Chondrocyte (in vitro differentiated cells): Measurements from ENCODE around the gene ATP8A1. TPM values are rescaled to one million over a fixed set of nuclear protein-coding genes. Genes with fewer than 3 reads are reported as not detected.

Source experiments
- DNase-seq: peaks from one replicate; pipeline ENCODE4 v3.0.0; 2021; ENCODE audit warnings: mixed read lengths, low spot score
- H3K27ac Mint-ChIP-seq: one replicate; pipeline ENCODE4 v1.8.0; 2021; ENCODE audit warnings: mild to moderate bottlenecking, moderate library complexity, mixed read lengths; ENCODE audit not compliant: unreplicated experiment
- H3K27me3 Mint-ChIP-seq: 2 replicates; pipeline ENCODE4 v1.8.0; 2021; ENCODE audit warnings: low read depth, mixed read lengths
- H3K36me3 Mint-ChIP-seq: 2 replicates; pipeline ENCODE4 v1.8.0; 2021; ENCODE audit warnings: low read depth, mixed read lengths
- H3K4me1 Mint-ChIP-seq: 2 replicates; pipeline ENCODE4 v1.8.0; 2021; ENCODE audit warnings: low read depth, mild to moderate bottlenecking, mixed read lengths
- H3K4me3 Mint-ChIP-seq: one replicate; pipeline ENCODE4 v1.8.0; 2021; ENCODE audit warnings: mild to moderate bottlenecking, moderate library complexity, mixed read lengths; ENCODE audit not compliant: unreplicated experiment
- H3K9me3 Mint-ChIP-seq: 2 replicates; pipeline ENCODE4 v1.8.0; 2021; ENCODE audit warnings: low read depth, mixed read lengths
- CTCF ChIP-seq: fragments of 200-600 bp; sonication (generic); IDR thresholded peaks from 2 replicates; pipeline ENCODE4 v1.5.0; 2021; ENCODE audit warnings: antibody characterized with exemption, mild to moderate bottlenecking, moderate library complexity
- total RNA-seq: library from RNA; stranded (reverse); gene quantifications from 3 replicates; pipeline ENCODE4 v1.2.1, GENCODE V29; 2021

The ATP8A1 gene
- total RNA-seq, 1 donor from 2014 or later, result 0.25 TPM

DNA sequence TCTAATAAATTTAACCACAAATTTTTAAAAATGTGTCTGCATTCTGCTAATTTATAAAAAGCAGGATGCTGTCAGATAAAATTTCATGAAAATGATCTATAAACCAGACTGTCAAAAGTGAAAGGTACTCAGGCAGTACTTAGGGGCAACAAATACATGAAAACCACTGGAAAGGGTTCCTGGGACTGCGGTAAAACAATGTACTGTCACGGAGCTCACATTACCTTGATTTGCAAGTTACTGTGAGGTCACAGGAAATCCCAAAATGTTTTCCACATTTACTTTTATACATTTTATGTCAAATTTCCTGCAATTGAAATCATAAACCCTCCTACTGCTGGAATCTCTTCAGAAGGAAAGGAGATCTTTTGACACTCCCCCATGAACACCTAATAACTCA, 214.3 kb downstream of the ATP8A1 start:
- Mint-ChIP-seq H3K4me1 (no peaks in the 10 kb centered on the region), H3K27ac (no peak overlapping the region), H3K9me3 (no peaks in the 10 kb centered on the region), H3K36me3 (no peaks in the 10 kb centered on the region), H3K27me3 (peaks cover 7% of the 10 kb centered on the region), H3K4me3 (no peak overlapping the region)
- no peak for DNase-seq
- no peak for TF ChIP-seq CTCF

GRCh38 chr4:42440083-42440482, 216.8 kb downstream of the ATP8A1 start:
- no peak for DNase-seq
- H3K27me3 Mint-ChIP-seq, result peaks cover 7% of the 10 kb centered on the region
- no peak overlapping the region for H3K4me3 Mint-ChIP-seq
- H3K9me3 Mint-ChIP-seq, result no peaks in the 10 kb centered on the region
- H3K27ac Mint-ChIP-seq, result no peak overlapping the region
- no peaks in the 10 kb centered on the region for H3K36me3 Mint-ChIP-seq
- no peaks in the 10 kb centered on the region for H3K4me1 Mint-ChIP-seq
- no peak for TF ChIP-seq CTCF

- peaks cover 3% of the 10 kb centered on the region for H3K27me3 Mint-ChIP-seq
- no peaks in the 10 kb centered on the region for H3K9me3 Mint-ChIP-seq
Observed at GRCh38 chr4:42436928-42437565, 219.9 kb downstream of the ATP8A1 start.

GRCh38 chr4:42428036-42428435, 228.9 kb downstream of the ATP8A1 start:
- Mint-ChIP-seq H3K27me3 (no peaks in the 10 kb centered on the region), H3K4me1 (no peaks in the 10 kb centered on the region), H3K27ac (no peak overlapping the region)

More at GRCh38 chr4:42436928-42437565, 219.9 kb downstream of the ATP8A1 start:
- H3K4me1 Mint-ChIP-seq, result no peaks in the 10 kb centered on the region
- DNase-seq, result no peak
- H3K27ac Mint-ChIP-seq, result no peak overlapping the region
- no peak overlapping the region for H3K4me3 Mint-ChIP-seq
- no peak for TF ChIP-seq CTCF
- no peaks in the 10 kb centered on the region for H3K36me3 Mint-ChIP-seq

More at GRCh38 chr4:42428036-42428435, 228.9 kb downstream of the ATP8A1 start:
- TF ChIP-seq CTCF, result no peak
- no peaks in the 10 kb centered on the region for H3K9me3 Mint-ChIP-seq
- H3K36me3 Mint-ChIP-seq, result no peaks in the 10 kb centered on the region
- no peak for DNase-seq
- no peak overlapping the region for H3K4me3 Mint-ChIP-seq
